ENCODE results near the gene PTS. TPM values are rescaled to one million over a fixed set of nuclear protein-coding genes. Genes with fewer than 3 reads are reported as not detected.

The PTS gene
- total and polyA plus RNA-seq, 4 donors: 11.3 to 106 (median 49.5) TPM

DNA sequence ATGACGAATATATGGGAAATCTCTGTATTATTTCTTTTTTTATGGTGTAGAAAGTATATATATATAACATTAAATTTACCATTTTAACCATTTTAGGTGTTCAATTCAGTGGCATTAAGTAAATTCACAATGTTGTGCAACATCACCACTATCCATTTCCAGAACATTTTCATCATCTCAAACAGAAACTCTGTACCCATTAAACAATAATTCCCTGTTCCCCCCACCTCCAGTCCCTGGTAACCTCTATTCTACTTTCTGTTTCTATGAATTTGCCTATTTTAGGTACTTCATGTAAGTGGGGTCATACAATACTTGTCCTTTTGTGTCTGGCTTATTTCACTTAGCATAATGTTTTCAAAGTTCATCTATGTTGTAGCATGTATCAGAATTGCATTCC lies 15.3 kb upstream of the PTS start:
- peak overlapping the region; percentile 69 to 80 for H3K27ac ChIP-seq (ENCODE audit: low read depth in 1 of 2, low read length in 2 of 2)
- WGBS: 68% methylated on average over 1 of the region's 1 CpG

More for the DNA sequence above, 15.3 kb upstream of the PTS start:
- peaks cover 6 to 48% (median 28%) of the 10 kb centered on the region in 4 donors for H3K4me1 ChIP-seq (ENCODE audit: control insufficient read depth in 4 of 4, insufficient read depth in 4 of 4, low read length in 3 of 4)
- no peak for DNase-seq (ENCODE audit: low spot score)
- no peaks in the 10 kb centered on the region for H3K36me3 ChIP-seq (ENCODE audit: control insufficient read depth in 4 of 4, insufficient read depth in 3 of 4, low read depth in 1 of 4, low read length in 3 of 4)
- peak; percentile 66 to 77 for TF ChIP-seq HNF4A (conservative IDR thresholded peaks at IDR 0.05)
- TF ChIP-seq, protein P1, sequence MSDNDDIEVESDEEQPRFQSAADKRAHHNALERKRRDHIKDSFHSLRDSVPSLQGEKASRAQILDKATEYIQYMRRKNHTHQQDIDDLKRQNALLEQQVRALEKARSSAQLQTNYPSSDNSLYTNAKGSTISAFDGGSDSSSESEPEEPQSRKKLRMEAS (IDR thresholded peaks at IDR 0.05): peak; percentile 23
- TF ChIP-seq RAD21 (IDR thresholded peaks at IDR 0.05): no peak
- peak; percentile 62 to 83 for TF ChIP-seq RXRA (IDR thresholded peaks at IDR 0.05)
- TF ChIP-seq, protein P2, sequence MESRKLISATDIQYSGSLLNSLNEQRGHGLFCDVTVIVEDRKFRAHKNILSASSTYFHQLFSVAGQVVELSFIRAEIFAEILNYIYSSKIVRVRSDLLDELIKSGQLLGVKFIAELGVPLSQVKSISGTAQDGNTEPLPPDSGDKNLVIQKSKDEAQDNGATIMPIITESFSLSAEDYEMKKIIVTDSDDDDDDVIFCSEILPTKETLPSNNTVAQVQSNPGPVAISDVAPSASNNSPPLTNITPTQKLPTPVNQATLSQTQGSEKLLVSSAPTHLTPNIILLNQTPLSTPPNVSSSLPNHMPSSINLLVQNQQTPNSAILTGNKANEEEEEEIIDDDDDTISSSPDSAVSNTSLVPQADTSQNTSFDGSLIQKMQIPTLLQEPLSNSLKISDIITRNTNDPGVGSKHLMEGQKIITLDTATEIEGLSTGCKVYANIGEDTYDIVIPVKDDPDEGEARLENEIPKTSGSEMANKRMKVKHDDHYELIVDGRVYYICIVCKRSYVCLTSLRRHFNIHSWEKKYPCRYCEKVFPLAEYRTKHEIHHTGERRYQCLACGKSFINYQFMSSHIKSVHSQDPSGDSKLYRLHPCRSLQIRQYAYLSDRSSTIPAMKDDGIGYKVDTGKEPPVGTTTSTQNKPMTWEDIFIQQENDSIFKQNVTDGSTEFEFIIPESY (IDR thresholded peaks at IDR 0.05): peak; percentile 36
- TF ChIP-seq, protein P3, sequence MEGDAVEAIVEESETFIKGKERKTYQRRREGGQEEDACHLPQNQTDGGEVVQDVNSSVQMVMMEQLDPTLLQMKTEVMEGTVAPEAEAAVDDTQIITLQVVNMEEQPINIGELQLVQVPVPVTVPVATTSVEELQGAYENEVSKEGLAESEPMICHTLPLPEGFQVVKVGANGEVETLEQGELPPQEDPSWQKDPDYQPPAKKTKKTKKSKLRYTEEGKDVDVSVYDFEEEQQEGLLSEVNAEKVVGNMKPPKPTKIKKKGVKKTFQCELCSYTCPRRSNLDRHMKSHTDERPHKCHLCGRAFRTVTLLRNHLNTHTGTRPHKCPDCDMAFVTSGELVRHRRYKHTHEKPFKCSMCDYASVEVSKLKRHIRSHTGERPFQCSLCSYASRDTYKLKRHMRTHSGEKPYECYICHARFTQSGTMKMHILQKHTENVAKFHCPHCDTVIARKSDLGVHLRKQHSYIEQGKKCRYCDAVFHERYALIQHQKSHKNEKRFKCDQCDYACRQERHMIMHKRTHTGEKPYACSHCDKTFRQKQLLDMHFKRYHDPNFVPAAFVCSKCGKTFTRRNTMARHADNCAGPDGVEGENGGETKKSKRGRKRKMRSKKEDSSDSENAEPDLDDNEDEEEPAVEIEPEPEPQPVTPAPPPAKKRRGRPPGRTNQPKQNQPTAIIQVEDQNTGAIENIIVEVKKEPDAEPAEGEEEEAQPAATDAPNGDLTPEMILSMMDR (IDR thresholded peaks at IDR 0.05; ENCODE audit: low read depth, low read length, missing input control): no peak
- peak; percentile 64 for TF ChIP-seq SP1 (IDR thresholded peaks at IDR 0.05)
- peak; percentile 34 for TF ChIP-seq FOXA1 (IDR thresholded peaks at IDR 0.05)
- TF ChIP-seq, protein P4, sequence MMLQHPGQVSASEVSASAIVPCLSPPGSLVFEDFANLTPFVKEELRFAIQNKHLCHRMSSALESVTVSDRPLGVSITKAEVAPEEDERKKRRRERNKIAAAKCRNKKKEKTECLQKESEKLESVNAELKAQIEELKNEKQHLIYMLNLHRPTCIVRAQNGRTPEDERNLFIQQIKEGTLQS (IDR thresholded peaks at IDR 0.05): peak; percentile 80
- peak; percentile 31 for TF ChIP-seq HNF4G (IDR thresholded peaks at IDR 0.05)
- TF ChIP-seq, protein P5, sequence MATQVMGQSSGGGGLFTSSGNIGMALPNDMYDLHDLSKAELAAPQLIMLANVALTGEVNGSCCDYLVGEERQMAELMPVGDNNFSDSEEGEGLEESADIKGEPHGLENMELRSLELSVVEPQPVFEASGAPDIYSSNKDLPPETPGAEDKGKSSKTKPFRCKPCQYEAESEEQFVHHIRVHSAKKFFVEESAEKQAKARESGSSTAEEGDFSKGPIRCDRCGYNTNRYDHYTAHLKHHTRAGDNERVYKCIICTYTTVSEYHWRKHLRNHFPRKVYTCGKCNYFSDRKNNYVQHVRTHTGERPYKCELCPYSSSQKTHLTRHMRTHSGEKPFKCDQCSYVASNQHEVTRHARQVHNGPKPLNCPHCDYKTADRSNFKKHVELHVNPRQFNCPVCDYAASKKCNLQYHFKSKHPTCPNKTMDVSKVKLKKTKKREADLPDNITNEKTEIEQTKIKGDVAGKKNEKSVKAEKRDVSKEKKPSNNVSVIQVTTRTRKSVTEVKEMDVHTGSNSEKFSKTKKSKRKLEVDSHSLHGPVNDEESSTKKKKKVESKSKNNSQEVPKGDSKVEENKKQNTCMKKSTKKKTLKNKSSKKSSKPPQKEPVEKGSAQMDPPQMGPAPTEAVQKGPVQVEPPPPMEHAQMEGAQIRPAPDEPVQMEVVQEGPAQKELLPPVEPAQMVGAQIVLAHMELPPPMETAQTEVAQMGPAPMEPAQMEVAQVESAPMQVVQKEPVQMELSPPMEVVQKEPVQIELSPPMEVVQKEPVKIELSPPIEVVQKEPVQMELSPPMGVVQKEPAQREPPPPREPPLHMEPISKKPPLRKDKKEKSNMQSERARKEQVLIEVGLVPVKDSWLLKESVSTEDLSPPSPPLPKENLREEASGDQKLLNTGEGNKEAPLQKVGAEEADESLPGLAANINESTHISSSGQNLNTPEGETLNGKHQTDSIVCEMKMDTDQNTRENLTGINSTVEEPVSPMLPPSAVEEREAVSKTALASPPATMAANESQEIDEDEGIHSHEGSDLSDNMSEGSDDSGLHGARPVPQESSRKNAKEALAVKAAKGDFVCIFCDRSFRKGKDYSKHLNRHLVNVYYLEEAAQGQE (IDR thresholded peaks at IDR 0.05): peak; percentile 34
- no peak for TF ChIP-seq TAF1 (conservative IDR thresholded peaks at IDR 0.05)
- peak; percentile 38 for TF ChIP-seq FOXA2 (IDR thresholded peaks at IDR 0.05)
- TF ChIP-seq GABPA (IDR thresholded peaks at IDR 0.05 in 1 of 2, conservative IDR thresholded peaks at IDR 0.05 in 1 of 2): peak in 1 of 2 donors; percentile 17
- TF ChIP-seq JUND (IDR thresholded peaks at IDR 0.05): peak in 1 of 2 donors; percentile 57
- TF ChIP-seq NR2F2 (IDR thresholded peaks at IDR 0.05): no peak
- no peak for TF ChIP-seq EGR1 (IDR thresholded peaks at IDR 0.05; ENCODE audit: low read depth in 2 of 2)
- TF ChIP-seq YY1 (IDR thresholded peaks at IDR 0.05): peak; percentile 67
- H3K9ac ChIP-seq (ENCODE audit: low read depth in 1 of 2, low read length in 2 of 2): no peak overlapping the region
- no peak overlapping the region for H3K4me3 ChIP-seq (ENCODE audit: low read depth in 1 of 3, low read length in 3 of 3)
- H3K9me3 ChIP-seq (ENCODE audit: control insufficient read depth in 4 of 4, low read length in 3 of 4): no peaks in the 10 kb centered on the region
- H3K27me3 ChIP-seq (ENCODE audit: control insufficient read depth in 4 of 4, insufficient read depth in 4 of 4, low read length in 3 of 4): no peaks in the 10 kb centered on the region

All from liver (tissue), 9 donors.